ENCODE results near the gene TOMM20. TPM values are rescaled to one million over a fixed set of nuclear protein-coding genes. Genes with fewer than 3 reads are reported as not detected.

The TOMM20 gene
- total and polyA plus RNA-seq, 2 experiments from 2014 or later, result 51.8 to 99.6 TPM

- no peaks in the 10 kb centered on the region for H3K79me2 ChIP-seq
- WGBS (ENCODE audit: low lambda C conversion rate, missing lambda C conversion rate), result 91% methylated on average over 2 of the region's 2 CpGs
- H3K27ac ChIP-seq, result no peak overlapping the region
- DNase-seq (ENCODE audit: low spot score), result no peak
- no peaks in the 10 kb centered on the region for H4K20me1 ChIP-seq (ENCODE audit: insufficient read depth, poor library complexity, severe bottlenecking)
- H3K4me1 ChIP-seq (ENCODE audit: insufficient read depth), result no peaks in the 10 kb centered on the region
- no peak overlapping the region for H3K4me2 ChIP-seq
- no peak overlapping the region for H2AFZ ChIP-seq
- TF ChIP-seq, protein P1, sequence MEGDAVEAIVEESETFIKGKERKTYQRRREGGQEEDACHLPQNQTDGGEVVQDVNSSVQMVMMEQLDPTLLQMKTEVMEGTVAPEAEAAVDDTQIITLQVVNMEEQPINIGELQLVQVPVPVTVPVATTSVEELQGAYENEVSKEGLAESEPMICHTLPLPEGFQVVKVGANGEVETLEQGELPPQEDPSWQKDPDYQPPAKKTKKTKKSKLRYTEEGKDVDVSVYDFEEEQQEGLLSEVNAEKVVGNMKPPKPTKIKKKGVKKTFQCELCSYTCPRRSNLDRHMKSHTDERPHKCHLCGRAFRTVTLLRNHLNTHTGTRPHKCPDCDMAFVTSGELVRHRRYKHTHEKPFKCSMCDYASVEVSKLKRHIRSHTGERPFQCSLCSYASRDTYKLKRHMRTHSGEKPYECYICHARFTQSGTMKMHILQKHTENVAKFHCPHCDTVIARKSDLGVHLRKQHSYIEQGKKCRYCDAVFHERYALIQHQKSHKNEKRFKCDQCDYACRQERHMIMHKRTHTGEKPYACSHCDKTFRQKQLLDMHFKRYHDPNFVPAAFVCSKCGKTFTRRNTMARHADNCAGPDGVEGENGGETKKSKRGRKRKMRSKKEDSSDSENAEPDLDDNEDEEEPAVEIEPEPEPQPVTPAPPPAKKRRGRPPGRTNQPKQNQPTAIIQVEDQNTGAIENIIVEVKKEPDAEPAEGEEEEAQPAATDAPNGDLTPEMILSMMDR (IDR thresholded peaks at IDR 0.05; ENCODE audit: poor library complexity), result no peak
- TF ChIP-seq EZH2 (IDR thresholded peaks at IDR 0.05; ENCODE audit: borderline replicate concordance), result no peak
- TF ChIP-seq EZH2phosphoT487 (IDR thresholded peaks at IDR 0.05; ENCODE audit: low read depth, severe bottlenecking, unreplicated experiment), result no peak
- H3K9me3 ChIP-seq (ENCODE audit: low read depth), result no peaks in the 10 kb centered on the region
- H3K36me3 ChIP-seq (replicated peaks; ENCODE audit: insufficient read depth, low read depth), result no peaks in the 10 kb centered on the region
- H3K27me3 ChIP-seq, result no peaks in the 10 kb centered on the region
- H3K9me2 ChIP-seq (replicated peaks; ENCODE audit: insufficient read depth), result no peaks in the 10 kb centered on the region
- H3K4me3 ChIP-seq, result no peak overlapping the region
Observed at GRCh38 chr1:235151033-235151432, 22.4 kb upstream of the TOMM20 start.

GRCh38 chr1:235149824-235150223, 21.2 kb upstream of the TOMM20 start:
- Histone ChIP-seq H4K20me1 (ENCODE audit: insufficient read depth, poor library complexity, severe bottlenecking) (no peaks in the 10 kb centered on the region), H3K4me1 (ENCODE audit: insufficient read depth) (no peaks in the 10 kb centered on the region), H3K27ac (no peak overlapping the region), H3K4me2 (no peak overlapping the region), H3K4me3 (no peak overlapping the region), H3K79me2 (no peaks in the 10 kb centered on the region), H3K9me3 (ENCODE audit: low read depth) (no peaks in the 10 kb centered on the region), H3K9me2 (replicated peaks; ENCODE audit: insufficient read depth) (no peaks in the 10 kb centered on the region), H3K36me3 (replicated peaks; ENCODE audit: insufficient read depth, low read depth) (no peaks in the 10 kb centered on the region), H2AFZ (no peak overlapping the region), H3K27me3 (no peaks in the 10 kb centered on the region)
- WGBS (ENCODE audit: low lambda C conversion rate, missing lambda C conversion rate), result 94% methylated on average over 9 of the region's 9 CpGs
- TF ChIP-seq EZH2 (IDR thresholded peaks at IDR 0.05; ENCODE audit: borderline replicate concordance) (no peak), EZH2phosphoT487 (IDR thresholded peaks at IDR 0.05; ENCODE audit: low read depth, severe bottlenecking, unreplicated experiment) (no peak)
- TF ChIP-seq, protein P1 (IDR thresholded peaks at IDR 0.05; ENCODE audit: poor library complexity), result no peak
- DNase-seq (ENCODE audit: low spot score), result no peak

DNA sequence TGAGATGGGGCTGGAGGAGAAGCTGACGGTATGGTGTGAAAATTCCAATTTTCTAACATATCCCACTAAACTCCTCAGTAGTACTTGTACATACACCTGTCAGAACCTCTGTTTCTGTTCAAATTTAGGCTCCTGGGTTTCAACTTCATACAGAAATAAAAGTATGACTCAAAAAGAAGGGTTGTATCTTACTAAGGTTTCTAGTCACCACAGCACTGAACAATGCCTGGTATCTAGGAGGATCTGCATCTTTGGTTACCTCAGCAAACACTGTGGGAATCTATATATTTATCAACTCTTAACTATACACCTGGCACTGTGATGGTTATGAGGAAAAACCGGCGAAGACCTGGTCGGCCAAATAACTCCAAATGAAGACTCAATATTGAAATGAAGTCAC, 18.6 kb upstream of the TOMM20 start:
- TF ChIP-seq EZH2phosphoT487 (IDR thresholded peaks at IDR 0.05; ENCODE audit: low read depth, severe bottlenecking, unreplicated experiment), result no peak
- TF ChIP-seq, protein P1 (IDR thresholded peaks at IDR 0.05; ENCODE audit: poor library complexity), result no peak
- TF ChIP-seq EZH2 (IDR thresholded peaks at IDR 0.05; ENCODE audit: borderline replicate concordance), result no peak
- Histone ChIP-seq H3K9me2 (replicated peaks; ENCODE audit: insufficient read depth) (no peaks in the 10 kb centered on the region), H3K4me3 (no peak overlapping the region), H3K4me2 (no peak overlapping the region), H3K9me3 (ENCODE audit: low read depth) (no peaks in the 10 kb centered on the region), H2AFZ (no peak overlapping the region), H3K27ac (no peak overlapping the region), H3K4me1 (ENCODE audit: insufficient read depth) (no peaks in the 10 kb centered on the region), H3K79me2 (no peaks in the 10 kb centered on the region), H4K20me1 (ENCODE audit: insufficient read depth, poor library complexity, severe bottlenecking) (no peaks in the 10 kb centered on the region), H3K27me3 (no peaks in the 10 kb centered on the region), H3K36me3 (replicated peaks; ENCODE audit: insufficient read depth, low read depth) (no peaks in the 10 kb centered on the region)
- no peak for DNase-seq (ENCODE audit: low spot score)
- 97% methylated on average over 4 of the region's 4 CpGs for WGBS (ENCODE audit: low lambda C conversion rate, missing lambda C conversion rate)

DNA sequence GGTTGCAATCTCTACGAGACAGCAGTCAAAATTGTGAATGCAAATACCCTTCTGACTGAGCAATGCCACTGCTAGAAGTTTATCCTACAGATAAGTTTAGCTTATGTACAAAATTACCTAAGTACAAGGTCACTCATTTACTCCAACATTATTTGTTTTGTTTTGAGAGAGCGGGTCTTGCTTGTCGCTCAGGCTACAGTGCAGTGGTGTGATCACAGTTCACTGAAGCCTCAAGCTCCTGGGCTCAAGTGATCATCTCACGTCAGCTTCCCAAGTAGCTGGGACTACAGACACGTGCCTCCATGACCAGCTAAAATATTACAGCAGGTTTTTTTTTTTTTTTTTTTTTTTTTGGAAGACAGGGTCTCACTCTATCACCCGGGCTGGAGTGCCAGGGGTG, 17.0 kb upstream of the TOMM20 start:
- Histone ChIP-seq H2AFZ (no peak overlapping the region), H3K4me2 (no peak overlapping the region), H3K27me3 (no peaks in the 10 kb centered on the region), H3K79me2 (no peaks in the 10 kb centered on the region), H4K20me1 (ENCODE audit: insufficient read depth, poor library complexity, severe bottlenecking) (no peaks in the 10 kb centered on the region), H3K9me3 (ENCODE audit: low read depth) (no peaks in the 10 kb centered on the region), H3K36me3 (replicated peaks; ENCODE audit: insufficient read depth, low read depth) (no peaks in the 10 kb centered on the region), H3K4me1 (ENCODE audit: insufficient read depth) (no peaks in the 10 kb centered on the region), H3K27ac (no peak overlapping the region), H3K9me2 (replicated peaks; ENCODE audit: insufficient read depth) (no peaks in the 10 kb centered on the region), H3K4me3 (no peak overlapping the region)
- WGBS (ENCODE audit: low lambda C conversion rate, missing lambda C conversion rate), result 96% methylated on average over 6 of the region's 6 CpGs
- no peak for DNase-seq (ENCODE audit: low spot score)
- TF ChIP-seq, protein P1 (IDR thresholded peaks at IDR 0.05; ENCODE audit: poor library complexity), result no peak
- TF ChIP-seq EZH2 (IDR thresholded peaks at IDR 0.05; ENCODE audit: borderline replicate concordance), result no peak
- no peak for TF ChIP-seq EZH2phosphoT487 (IDR thresholded peaks at IDR 0.05; ENCODE audit: low read depth, severe bottlenecking, unreplicated experiment)
